ENCODE measurements around the gene ZFAND2A. TPM values are rescaled to one million over a fixed set of nuclear protein-coding genes. Genes with fewer than 3 reads are reported as not detected.
A peak's percentile ranks its signal among the peaks of the same experiment; 100 is the strongest.
"Not testable (repeated sequence)": the region's sequence is repeated elsewhere in the genome, so short reads cannot be mapped to it uniquely, and the experiment has no call there.

The ZFAND2A gene
- total RNA-seq, 1 donor from 2014 or later, result 14.1 TPM

- peaks cover 7% of the 10 kb centered on the region for H3K36me3 Mint-ChIP-seq (ENCODE audit: insufficient read depth)
- H3K4me3 Mint-ChIP-seq (ENCODE audit: low read depth), result peak overlapping the region; percentile 29
- H3K27ac Mint-ChIP-seq, result peak overlapping the region; percentile 79
- no peak for TF ChIP-seq CTCF (IDR thresholded peaks at IDR 0.05; ENCODE audit: unreplicated experiment)
- peaks cover 24% of the 10 kb centered on the region for H3K4me1 Mint-ChIP-seq (ENCODE audit: low read depth)
- no peak for DNase-seq (ENCODE audit: low spot score, unreplicated experiment)
- no peaks in the 10 kb centered on the region for H3K27me3 Mint-ChIP-seq
- no peaks in the 10 kb centered on the region for H3K9me3 Mint-ChIP-seq (ENCODE audit: low read depth)
Measured at GRCh38 chr7:1156782-1157535, 3.0 kb downstream of the ZFAND2A start.

GRCh38 chr7:1155818-1156781 lies 3.9 kb downstream of the ZFAND2A start:
- not testable (repeated sequence) for H3K27ac Mint-ChIP-seq; DNase-seq (ENCODE audit: low spot score, unreplicated experiment); H3K9me3 Mint-ChIP-seq (ENCODE audit: low read depth); H3K27me3 Mint-ChIP-seq; H3K36me3 Mint-ChIP-seq (ENCODE audit: insufficient read depth); H3K4me3 Mint-ChIP-seq (ENCODE audit: low read depth)
- peaks cover 23% of the 10 kb centered on the region for H3K4me1 Mint-ChIP-seq (ENCODE audit: low read depth)

- Mint-ChIP-seq H3K4me3 (ENCODE audit: low read depth) (no peak overlapping the region), H3K4me1 (ENCODE audit: low read depth) (peaks cover 19% of the 10 kb centered on the region), H3K27ac (no peak overlapping the region), H3K36me3 (ENCODE audit: insufficient read depth) (peaks cover 7% of the 10 kb centered on the region), H3K27me3 (no peaks in the 10 kb centered on the region), H3K9me3 (ENCODE audit: low read depth) (no peaks in the 10 kb centered on the region)
- DNase-seq (ENCODE audit: low spot score, unreplicated experiment), result no peak
- no peak for TF ChIP-seq CTCF (IDR thresholded peaks at IDR 0.05; ENCODE audit: unreplicated experiment)
Measured at GRCh38 chr7:1154172-1154739, 5.7 kb downstream of the ZFAND2A start.

- DNase-seq (ENCODE audit: low spot score, unreplicated experiment), result no peak
- peaks cover 8% of the 10 kb centered on the region for H3K36me3 Mint-ChIP-seq (ENCODE audit: insufficient read depth)
- TF ChIP-seq CTCF (IDR thresholded peaks at IDR 0.05; ENCODE audit: unreplicated experiment), result no peak
- H3K27me3 Mint-ChIP-seq, result no peaks in the 10 kb centered on the region
- H3K4me1 Mint-ChIP-seq (ENCODE audit: low read depth), result peaks cover 5% of the 10 kb centered on the region
- H3K27ac Mint-ChIP-seq, result no peak overlapping the region
- H3K9me3 Mint-ChIP-seq (ENCODE audit: low read depth), result no peaks in the 10 kb centered on the region
- H3K4me3 Mint-ChIP-seq (ENCODE audit: low read depth), result no peak overlapping the region
Measured at GRCh38 chr7:1152492-1152891, 7.5 kb downstream of the ZFAND2A start.

- H3K27ac Mint-ChIP-seq, result no peak overlapping the region
- TF ChIP-seq CTCF (IDR thresholded peaks at IDR 0.05; ENCODE audit: unreplicated experiment), result no peak
- H3K9me3 Mint-ChIP-seq (ENCODE audit: low read depth), result no peaks in the 10 kb centered on the region
Measured at GRCh38 chr7:1151653-1152425, 8.2 kb downstream of the ZFAND2A start.

More at GRCh38 chr7:1151653-1152425, 8.2 kb downstream of the ZFAND2A start:
- Mint-ChIP-seq H3K4me1 (ENCODE audit: low read depth) (no peaks in the 10 kb centered on the region), H3K27me3 (no peaks in the 10 kb centered on the region), H3K4me3 (ENCODE audit: low read depth) (no peak overlapping the region), H3K36me3 (ENCODE audit: insufficient read depth) (peaks cover 8% of the 10 kb centered on the region)
- no peak for DNase-seq (ENCODE audit: low spot score, unreplicated experiment)
